Endothelial cell of umbilical vein (primary cell): ENCODE measurements around the gene FAM171A2. TPM values are rescaled to one million over a fixed set of nuclear protein-coding genes. Genes with fewer than 3 reads are reported as not detected.

Experiments used
- BruUV-seq: library from RNA; stranded (reverse); fragments of 400-500 nt; replicated peaks from 2 replicates; lab custom pipeline; 2021; lab: Mats Ljungman, UMichigan
- CTCF ChIA-PET: fragments of 300-600, 350-600 bp; sonication (Branson Sonifier 250); formaldehyde crosslinking; loops from one replicate; lab custom pipeline; 2021; ENCODE audit warnings: antibody characterized with exemption, inconsistent platforms; lab: Charles Lee
- POLR2A ChIA-PET: fragments of 300-600, 350-600 bp; sonication (Branson Sonifier 250); formaldehyde crosslinking; loops from one replicate; lab custom pipeline; 2021; ENCODE audit warnings: antibody characterized with exemption, inconsistent platforms; lab: Charles Lee
- DNase-seq: peaks from one replicate; pipeline ENCODE4 v3.0.0-alpha.2; 2011; ENCODE audit warnings: low read depth, low spot score
- FAIRE-seq: peaks from 2 replicates; lab custom pipeline; 2011; peaks lifted over from hg19 to GRCh38; lab: Jason Lieb, UNC
- H2AFZ ChIP-seq: 2 replicates; pipeline ENCODE4 v1.6.0; 2012; ENCODE audit warnings: low read depth, low read length, control low read depth, inconsistent platforms
- H3K27ac ChIP-seq: 2 replicates; pipeline ENCODE4 v1.5.1; 2011; ENCODE audit warnings: low read depth, mild to moderate bottlenecking, control low read depth, low read length, moderate library complexity; ENCODE audit not compliant: insufficient read depth
- H3K27me3 ChIP-seq, 2 experiments: 2 replicates each; pipeline versions ENCODE4 v1.6.0 to v1.6.1; 2011; ENCODE audit warnings: low read length in 2 of 2, mixed read lengths in 1 of 2; ENCODE audit not compliant: control insufficient read depth in 2 of 2, insufficient read depth in 2 of 2
- H3K36me3 ChIP-seq, 2 experiments: 2 replicates in 1 of 2; 3 replicates in 1 of 2; pipeline ENCODE4 v1.5.1; 2011; ENCODE audit warnings: low read length in 2 of 2, mild to moderate bottlenecking in 1 of 2, moderate library complexity in 1 of 2; ENCODE audit not compliant: control insufficient read depth in 2 of 2, insufficient read depth in 2 of 2; ENCODE audit errors: extremely low read depth in 1 of 2
- H3K4me1 ChIP-seq: 3 replicates; pipeline ENCODE4 v1.5.1; 2011; ENCODE audit warnings: mild to moderate bottlenecking, low read length; ENCODE audit not compliant: control insufficient read depth, insufficient read depth; ENCODE audit errors: extremely low read depth
- H3K4me2 ChIP-seq: 2 replicates; pipeline ENCODE4 v1.6.1; 2011; ENCODE audit warnings: low read length, control low read depth, mixed read lengths; ENCODE audit not compliant: insufficient read depth
- H3K4me3 ChIP-seq, 3 experiments: fragments of 200-600 bp in 1 of 3; sonication (generic), shearing (Covaris generic) in 1 of 3; replicated peaks in 1 of 3; 2 replicates each; pipeline ENCODE4 v1.5.1; 2011 to 2016; ENCODE audit warnings: control low read depth in 3 of 3, low read length in 3 of 3, mild to moderate bottlenecking in 2 of 3, inconsistent platforms in 1 of 3, low read depth in 1 of 3, moderate library complexity in 1 of 3; ENCODE audit not compliant: insufficient read depth in 1 of 3
- H3K79me2 ChIP-seq: 2 replicates; pipeline ENCODE4 v1.6.0; 2012; ENCODE audit warnings: low read length, inconsistent platforms; ENCODE audit not compliant: control insufficient read depth, insufficient read depth
- H3K9ac ChIP-seq: replicated peaks from 2 replicates; pipeline ENCODE3; 2011; ENCODE audit warnings: low read length, control low read depth; ENCODE audit not compliant: insufficient read depth; ENCODE audit errors: extremely low read depth
- H3K9me1 ChIP-seq: replicated peaks from 3 replicates; pipeline ENCODE4 v1.6.0; 2011; ENCODE audit warnings: mild to moderate bottlenecking, low read length; ENCODE audit not compliant: control insufficient read depth, insufficient read depth; ENCODE audit errors: extremely low read depth
- H3K9me3 ChIP-seq: replicated peaks from 2 replicates; pipeline ENCODE4 v1.5.1; 2012; ENCODE audit warnings: low read length, inconsistent platforms; ENCODE audit not compliant: control insufficient read depth, insufficient read depth
- H4K20me1 ChIP-seq: replicated peaks from 2 replicates; pipeline ENCODE3; 2011; ENCODE audit warnings: mild to moderate bottlenecking, low read length; ENCODE audit not compliant: control insufficient read depth, insufficient read depth; ENCODE audit errors: extremely low read depth
- CTCF ChIP-seq, 2 donors: IDR thresholded peaks; 1 replicate in 1 of 2; 2 replicates in 1 of 2; pipeline ENCODE4 v1.5.1; 2011; ENCODE audit warnings: low read length in 2 of 2, mild to moderate bottlenecking in 2 of 2, moderate library complexity in 2 of 2, control low read depth in 1 of 2, inconsistent platforms in 1 of 2, low read depth in 1 of 2; ENCODE audit not compliant: insufficient read depth in 1 of 2; ENCODE audit errors: extremely low read depth in 1 of 2
- EZH2 ChIP-seq: IDR thresholded peaks from 2 replicates; pipeline ENCODE4 v1.6.1; 2012; ENCODE audit warnings: borderline replicate concordance, low read depth, mild to moderate bottlenecking, moderate library complexity, low read length, inconsistent platforms; ENCODE audit not compliant: severe bottlenecking
- FOS ChIP-seq: IDR thresholded peaks from 2 replicates; pipeline ENCODE4 v1.6.1; 2011; ENCODE audit warnings: mild to moderate bottlenecking, low read length, moderate library complexity, borderline replicate concordance; ENCODE audit not compliant: insufficient read depth
- GATA2 ChIP-seq: IDR thresholded peaks from 2 replicates; pipeline ENCODE4 v1.7.0; 2011; ENCODE audit warnings: low read depth, mild to moderate bottlenecking, moderate library complexity, mixed read lengths, low read length; ENCODE audit not compliant: insufficient read length, insufficient read depth
- JUN ChIP-seq: IDR thresholded peaks from 2 replicates; pipeline ENCODE4 v1.6.1; 2011; ENCODE audit warnings: borderline replicate concordance, low read depth; ENCODE audit not compliant: insufficient read length, insufficient read depth
- MAX ChIP-seq: IDR thresholded peaks from 2 replicates; pipeline ENCODE4 v1.6.1; 2011; ENCODE audit not compliant: insufficient read depth, insufficient read length
- MYC ChIP-seq: IDR thresholded peaks from one replicate; pipeline ENCODE4 v1.6.1; 2011; ENCODE audit warnings: mild to moderate bottlenecking, low read depth, low read length
- POLR2A ChIP-seq: IDR thresholded peaks from 2 replicates; pipeline ENCODE4 v1.6.1; 2012; ENCODE audit warnings: low read depth, mild to moderate bottlenecking, control low read depth, low read length
- POLR2AphosphoS5 ChIP-seq: IDR thresholded peaks from 2 replicates; pipeline ENCODE4 v1.6.1; 2012; ENCODE audit warnings: low read depth, mild to moderate bottlenecking, control low read depth, low read length, moderate library complexity; ENCODE audit not compliant: insufficient read depth
- dilution Hi-C: fragments of 300-500 bp; cut with MboI; formaldehyde crosslinking; loops from one replicate; pipeline ENCODE4 v1.15.0; 2019; ENCODE audit warnings: low sequenced_read_pairs; ENCODE audit not compliant: extremely low pct_ligation_motif_present
- intact Hi-C: fragments of 100-400 bp; cut with micrococcal nuclease; formaldehyde crosslinking; loops from one replicate; pipeline ENCODE4 v1.10.0; 2022
- polyA plus RNA-seq, 4 experiments: library from polyadenylated mRNA; depleted of rRNA in 3 of 4; stranded (reverse) in 3 of 4; unstranded in 1 of 4; fragments of >200 nt; gene quantifications; 2 replicates each; pipeline versions ENCODE4 v1.2.1 to v1.2.3, GENCODE V29; 2011 to 2012; ENCODE audit warnings: missing spikeins in 1 of 4
- total RNA-seq: library from RNA; stranded (reverse); gene quantifications from 2 replicates; pipeline ENCODE4 v1.2.3, GENCODE V29; 2021

Gene FAM171A2
- total and polyA plus RNA-seq, 2 donors (not counting 3 experiments of a cell fraction or from before 2014, with no cell fraction given): 11.3 to 13.4 TPM

- ChIA-PET POLR2A (no interaction called here), CTCF (interaction anchor here (0.9 to 4.8 kb wide), 4 partner anchors 9 to 126 kb away, joined by 3 to 29 read pairs (median 6); partner anchors contain the start of gene GRN)
- no peak overlapping the region for H3K4me2 ChIP-seq
- BruUV-seq: no TSS peak
- peaks cover 0 to 2% of the 10 kb centered on the region in 2 experiments for H3K27me3 ChIP-seq
- no peaks in the 10 kb centered on the region for H3K79me2 ChIP-seq
- no peaks in the 10 kb centered on the region for H3K36me3 ChIP-seq
- H3K9me1 ChIP-seq: no peaks in the 10 kb centered on the region
- no peak overlapping the region for H3K27ac ChIP-seq
- no peak overlapping the region for H3K4me3 ChIP-seq
- H3K9me3 ChIP-seq: no peaks in the 10 kb centered on the region
- no peak for DNase-seq
- dilution Hi-C loops: no loop called here
- intact Hi-C loops: no loop called here
- H4K20me1 ChIP-seq: no peaks in the 10 kb centered on the region
- TF ChIP-seq POLR2A (no peak), FOS (no peak), MYC (no peak), GATA2 (no peak), POLR2AphosphoS5 (no peak), CTCF (IDR thresholded peaks at IDR 0.05; ENCODE audit: extremely low read depth in 1 of 2, insufficient read depth in 1 of 2, low read depth in 1 of 2, low read length in 2 of 2) (no peak), EZH2 (no peak), MAX (no peak), JUN (no peak)
- no peak for FAIRE-seq
- no peak overlapping the region for H3K9ac ChIP-seq
- no peaks in the 10 kb centered on the region for H3K4me1 ChIP-seq
- no peak overlapping the region for H2AFZ ChIP-seq
Observed at GRCh38 chr17:44335968-44336367, 27.7 kb downstream of the FAM171A2 start.
